ENCODE measurements around the gene MYBPC2.

MYBPC2 gene

DNA sequence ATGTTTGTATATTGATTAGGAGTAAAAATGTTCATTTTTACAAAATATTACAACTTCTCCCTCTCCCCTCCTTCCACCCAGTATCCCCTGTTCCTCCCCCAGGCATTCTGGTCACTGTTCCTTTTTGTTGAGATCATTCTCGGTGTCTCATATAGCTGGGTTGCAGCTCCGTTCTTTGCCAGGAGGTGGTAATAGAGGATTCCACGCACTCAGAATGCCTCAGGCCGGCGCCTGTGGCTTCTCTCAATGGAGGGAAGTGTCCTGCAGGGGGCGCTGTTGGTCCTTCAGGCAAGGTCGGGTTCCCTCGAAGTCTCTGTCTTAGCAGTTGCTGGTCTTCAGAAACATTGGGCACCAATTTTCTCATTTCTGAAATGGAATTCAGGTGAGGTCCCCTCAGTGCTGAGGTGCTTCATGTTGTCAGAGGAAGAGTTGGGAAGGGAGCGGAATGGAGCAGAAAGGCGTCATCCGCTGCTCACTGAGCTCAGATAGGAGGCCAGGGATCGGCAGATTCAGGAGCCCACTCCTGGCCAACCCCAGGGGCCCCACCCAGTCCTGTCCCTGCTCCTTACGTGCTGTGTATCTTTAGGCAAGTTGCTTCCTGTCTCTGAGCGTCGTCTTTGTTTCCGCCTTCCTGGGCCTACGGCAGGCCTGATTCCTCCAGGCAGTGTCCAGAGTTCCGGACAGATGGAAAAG, 54.3 kb downstream of the MYBPC2 start:
- H3K36me3 ChIP-seq (ENCODE audit: insufficient read depth, low read length), result peaks cover 46% of the 10 kb centered on the region
- H3K9ac ChIP-seq (ENCODE audit: low read length), result no peak overlapping the region
- no peak overlapping the region for H3K4me2 ChIP-seq (ENCODE audit: low read length)
- TF ChIP-seq EZH2 (IDR thresholded peaks at IDR 0.05; ENCODE audit: borderline replicate concordance, low read length), result no peak
- TF ChIP-seq, protein P1, sequence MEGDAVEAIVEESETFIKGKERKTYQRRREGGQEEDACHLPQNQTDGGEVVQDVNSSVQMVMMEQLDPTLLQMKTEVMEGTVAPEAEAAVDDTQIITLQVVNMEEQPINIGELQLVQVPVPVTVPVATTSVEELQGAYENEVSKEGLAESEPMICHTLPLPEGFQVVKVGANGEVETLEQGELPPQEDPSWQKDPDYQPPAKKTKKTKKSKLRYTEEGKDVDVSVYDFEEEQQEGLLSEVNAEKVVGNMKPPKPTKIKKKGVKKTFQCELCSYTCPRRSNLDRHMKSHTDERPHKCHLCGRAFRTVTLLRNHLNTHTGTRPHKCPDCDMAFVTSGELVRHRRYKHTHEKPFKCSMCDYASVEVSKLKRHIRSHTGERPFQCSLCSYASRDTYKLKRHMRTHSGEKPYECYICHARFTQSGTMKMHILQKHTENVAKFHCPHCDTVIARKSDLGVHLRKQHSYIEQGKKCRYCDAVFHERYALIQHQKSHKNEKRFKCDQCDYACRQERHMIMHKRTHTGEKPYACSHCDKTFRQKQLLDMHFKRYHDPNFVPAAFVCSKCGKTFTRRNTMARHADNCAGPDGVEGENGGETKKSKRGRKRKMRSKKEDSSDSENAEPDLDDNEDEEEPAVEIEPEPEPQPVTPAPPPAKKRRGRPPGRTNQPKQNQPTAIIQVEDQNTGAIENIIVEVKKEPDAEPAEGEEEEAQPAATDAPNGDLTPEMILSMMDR (IDR thresholded peaks at IDR 0.05; ENCODE audit: low read length), result peak; percentile 61
- no peak overlapping the region for H3K4me3 ChIP-seq (ENCODE audit: low read depth, low read length, poor library complexity, severe bottlenecking)
- no peak overlapping the region for H3K27ac ChIP-seq (ENCODE audit: low read depth, low read length, poor library complexity, severe bottlenecking)
- peaks cover 6% of the 10 kb centered on the region; the same call in 1 of the 2 replicates for H3K27me3 ChIP-seq (ENCODE audit: insufficient read depth, low read length)
- H3K79me2 ChIP-seq (ENCODE audit: insufficient read depth, low read length), result no peaks in the 10 kb centered on the region
- no peaks in the 10 kb centered on the region for H3K9me2 ChIP-seq (ENCODE audit: low read depth, low read length)
- no peaks in the 10 kb centered on the region for H3F3A ChIP-seq (ENCODE audit: insufficient read depth, low read length)
- no peaks in the 10 kb centered on the region for H4K20me1 ChIP-seq (ENCODE audit: insufficient read depth, low read length)
- H3K9me3 ChIP-seq (ENCODE audit: low read length), result peaks cover 9% of the 10 kb centered on the region
- H3K4me1 ChIP-seq (ENCODE audit: insufficient read depth, low read length, severe bottlenecking), result no peaks in the 10 kb centered on the region
- H2AFZ ChIP-seq (ENCODE audit: low read length), result no peak overlapping the region

DNA sequence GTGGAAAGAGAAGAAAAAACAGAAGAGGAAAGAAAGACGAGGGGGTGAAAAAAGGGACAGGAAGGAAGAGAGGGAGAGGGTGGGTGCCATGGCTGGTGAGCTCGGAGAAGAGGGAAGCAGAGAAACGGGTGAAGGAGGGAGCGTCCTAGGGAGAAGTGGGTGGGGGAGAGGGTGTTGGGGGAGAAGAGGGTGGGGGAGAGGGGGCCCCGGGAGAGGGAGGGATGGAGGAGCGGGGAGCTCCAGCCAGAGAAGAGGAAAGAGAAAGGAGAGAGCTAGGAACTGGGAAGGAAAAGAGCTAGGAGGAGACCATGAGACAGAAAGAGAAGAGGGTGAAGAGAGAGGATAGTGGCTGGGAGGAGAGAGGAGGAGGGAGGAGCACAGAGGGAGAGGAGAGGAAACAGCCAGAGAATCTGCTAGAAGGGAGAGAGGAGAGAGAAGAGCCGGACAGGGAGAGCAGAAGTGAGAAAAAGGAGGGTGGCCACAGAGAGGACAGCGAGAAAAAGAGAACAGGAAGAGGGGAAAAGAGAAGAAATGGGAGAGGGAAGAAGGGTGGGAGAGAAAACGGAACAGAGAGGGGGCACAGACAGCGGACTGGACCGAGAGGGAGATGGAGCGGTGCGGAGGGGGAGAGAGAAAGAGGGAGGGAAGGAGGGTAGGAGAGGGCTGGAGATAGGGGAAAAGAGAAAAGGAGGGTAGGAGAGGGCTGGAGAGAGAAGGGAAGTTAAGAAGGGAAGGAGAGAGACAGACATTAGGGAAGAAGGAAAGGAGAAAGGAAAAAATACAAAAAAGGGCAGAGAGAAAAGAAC, 55.9 kb downstream of the MYBPC2 start:
- TF ChIP-seq, protein P1 (IDR thresholded peaks at IDR 0.05; ENCODE audit: low read length), result no peak
- TF ChIP-seq EZH2 (IDR thresholded peaks at IDR 0.05; ENCODE audit: borderline replicate concordance, low read length), result no peak
- no peak overlapping the region for H3K27ac ChIP-seq (ENCODE audit: low read depth, low read length, poor library complexity, severe bottlenecking)

DNA sequence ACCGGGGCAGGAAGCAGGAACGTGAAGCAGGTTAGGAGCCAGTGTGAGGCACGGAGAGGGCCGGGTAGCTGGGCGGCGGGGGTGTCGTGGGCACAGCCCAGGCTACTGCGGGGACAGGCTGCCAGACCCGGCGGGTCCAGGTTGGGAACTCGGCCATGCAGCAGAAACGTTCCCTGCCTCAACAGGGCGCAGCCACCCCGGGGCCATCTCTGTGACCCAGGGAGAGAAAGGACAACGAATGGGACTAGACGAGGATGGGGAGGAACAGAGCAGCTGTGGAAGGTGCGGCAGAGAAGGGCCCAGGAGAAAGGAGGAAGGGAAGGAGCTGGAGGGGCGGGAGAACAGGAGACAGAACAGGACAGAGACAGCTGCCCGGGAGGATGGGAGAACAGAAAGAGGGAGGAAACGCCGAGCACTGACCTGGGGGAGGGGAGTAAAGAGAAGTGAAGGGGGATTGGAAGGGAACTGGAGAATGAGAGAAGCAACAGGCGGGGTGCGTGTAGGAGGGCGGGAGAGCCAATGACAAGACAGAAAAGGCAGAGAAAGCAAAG, 56.8 kb downstream of the MYBPC2 start:
- Histone ChIP-seq H3F3A (ENCODE audit: insufficient read depth, low read length) (no peaks in the 10 kb centered on the region), H3K4me3 (ENCODE audit: low read depth, low read length, poor library complexity, severe bottlenecking) (no peak overlapping the region), H2AFZ (ENCODE audit: low read length) (no peak overlapping the region), H3K27ac (ENCODE audit: low read depth, low read length, poor library complexity, severe bottlenecking) (no peak overlapping the region), H3K9me3 (ENCODE audit: low read length) (peaks cover 9% of the 10 kb centered on the region), H3K79me2 (ENCODE audit: insufficient read depth, low read length) (no peaks in the 10 kb centered on the region), H3K9ac (ENCODE audit: low read length) (no peak overlapping the region), H3K4me2 (ENCODE audit: low read length) (no peak overlapping the region), H3K36me3 (ENCODE audit: insufficient read depth, low read length) (peaks cover 23% of the 10 kb centered on the region), H4K20me1 (ENCODE audit: insufficient read depth, low read length) (no peaks in the 10 kb centered on the region), H3K9me2 (ENCODE audit: low read depth, low read length) (no peaks in the 10 kb centered on the region), H3K27me3 (ENCODE audit: insufficient read depth, low read length) (peaks cover 6% of the 10 kb centered on the region; the same call in 1 of the 2 replicates), H3K4me1 (ENCODE audit: insufficient read depth, low read length, severe bottlenecking) (no peaks in the 10 kb centered on the region)
- TF ChIP-seq, protein P1 (IDR thresholded peaks at IDR 0.05; ENCODE audit: low read length), result no peak
- TF ChIP-seq EZH2 (IDR thresholded peaks at IDR 0.05; ENCODE audit: borderline replicate concordance, low read length), result no peak

More for the DNA sequence above, 55.9 kb downstream of the MYBPC2 start:
- Histone ChIP-seq H3K4me2 (ENCODE audit: low read length) (no peak overlapping the region), H3K79me2 (ENCODE audit: insufficient read depth, low read length) (no peaks in the 10 kb centered on the region), H3K4me1 (ENCODE audit: insufficient read depth, low read length, severe bottlenecking) (no peaks in the 10 kb centered on the region), H3K36me3 (ENCODE audit: insufficient read depth, low read length) (peaks cover 32% of the 10 kb centered on the region), H3K9ac (ENCODE audit: low read length) (no peak overlapping the region), H3K27me3 (ENCODE audit: insufficient read depth, low read length) (peaks cover 6% of the 10 kb centered on the region; the same call in 1 of the 2 replicates), H2AFZ (ENCODE audit: low read length) (no peak overlapping the region), H3K4me3 (ENCODE audit: low read depth, low read length, poor library complexity, severe bottlenecking) (no peak overlapping the region), H3K9me2 (ENCODE audit: low read depth, low read length) (no peaks in the 10 kb centered on the region), H3K9me3 (ENCODE audit: low read length) (peaks cover 9% of the 10 kb centered on the region), H4K20me1 (ENCODE audit: insufficient read depth, low read length) (no peaks in the 10 kb centered on the region), H3F3A (ENCODE audit: insufficient read depth, low read length) (no peaks in the 10 kb centered on the region)

Measured in OCI-LY1 (cell line).